H1 (cell line): ENCODE data around the gene TMED8. TPM values are rescaled to one million over a fixed set of nuclear protein-coding genes. Genes with fewer than 3 reads are reported as not detected.

Experiments
- CTCF ChIA-PET: fragments of 300-600 bp; sonication (Branson Sonifier 250); formaldehyde crosslinking; loops from one replicate; lab custom pipeline; 2021; ENCODE audit not compliant: partially characterized antibody; lab: Charles Lee
- POLR2A ChIA-PET: fragments of 300-600 bp; sonication (Branson Sonifier 250); formaldehyde crosslinking; loops from one replicate; lab custom pipeline; 2021; ENCODE audit warnings: inconsistent platforms; ENCODE audit not compliant: partially characterized antibody; lab: Charles Lee
- DNase-seq, 2 experiments: peaks; one replicate each; pipeline versions ENCODE4 v3.0.0 to v3.0.0-alpha.2; 2010 to 2022; ENCODE audit warnings: low spot score in 2 of 2, low read depth in 1 of 2, mixed read lengths in 1 of 2
- FAIRE-seq: peaks from 2 replicates; lab custom pipeline; 2011; peaks lifted over from hg19 to GRCh38; lab: Jason Lieb, UNC
- H2AFZ ChIP-seq: 2 replicates; pipeline ENCODE4 v1.8.1; 2012; ENCODE audit warnings: low read length, inconsistent platforms
- H2AK5ac ChIP-seq: 2 replicates; pipeline ENCODE4 v1.6.1; 2013; ENCODE audit warnings: low read depth, low read length
- H2BK120ac ChIP-seq: replicated peaks from 2 replicates; pipeline ENCODE3; 2013; ENCODE audit warnings: low read depth, low read length, inconsistent platforms
- H2BK12ac ChIP-seq: 2 replicates; pipeline ENCODE4 v1.6.1; 2013; ENCODE audit warnings: low read depth, low read length
- H2BK15ac ChIP-seq: 2 replicates; pipeline ENCODE4 v1.6.1; 2013; ENCODE audit warnings: low read length
- H2BK20ac ChIP-seq: 2 replicates; pipeline ENCODE4 v1.6.1; 2013; ENCODE audit warnings: low read length
- H2BK5ac ChIP-seq: 2 replicates; pipeline ENCODE4 v1.6.1; 2013; ENCODE audit warnings: low read depth, low read length
- H3K14ac ChIP-seq: 2 replicates; pipeline ENCODE4 v1.6.1; 2013; ENCODE audit warnings: inconsistent platforms; ENCODE audit not compliant: insufficient read length
- H3K18ac ChIP-seq: 2 replicates; pipeline ENCODE4 v1.6.1; 2013; ENCODE audit warnings: low read length; ENCODE audit errors: extremely low read depth
- H3K23ac ChIP-seq: 2 replicates; pipeline ENCODE4 v1.6.1; 2013; ENCODE audit warnings: inconsistent platforms; ENCODE audit not compliant: insufficient read length
- H3K23me2 ChIP-seq: 2 replicates; pipeline ENCODE4 v1.6.1; 2013; ENCODE audit warnings: low read depth, low read length
- H3K27ac ChIP-seq: 2 replicates; pipeline ENCODE4 v1.6.1; 2011; ENCODE audit warnings: low read depth, low read length, inconsistent platforms
- H3K27me3 ChIP-seq, 4 experiments: replicated peaks in 1 of 4; 1 replicate in 1 of 4; 2 replicates in 3 of 4; pipeline versions ENCODE4 v1.6.1 to v1.8.1; 2011 to 2013; ENCODE audit warnings: low read length in 3 of 4, mild to moderate bottlenecking in 3 of 4, inconsistent platforms in 2 of 4, mixed read lengths in 2 of 4, moderate library complexity in 1 of 4; ENCODE audit not compliant: control insufficient read depth in 3 of 4, insufficient read depth in 3 of 4; ENCODE audit errors: extremely low read depth in 1 of 4
- H3K36me3 ChIP-seq, 4 experiments: 2 replicates each; pipeline versions ENCODE4 v1.6.1 to v1.8.1; 2011 to 2013; ENCODE audit warnings: mild to moderate bottlenecking in 4 of 4, low read length in 3 of 4, moderate library complexity in 2 of 4, control low read depth in 1 of 4, inconsistent platforms in 1 of 4; ENCODE audit not compliant: insufficient read depth in 4 of 4, control insufficient read depth in 2 of 4
- H3K4ac ChIP-seq: replicated peaks from 2 replicates; pipeline ENCODE3; 2013; ENCODE audit warnings: low read length, low read depth, mixed read lengths, inconsistent platforms; ENCODE audit not compliant: insufficient read length
- H3K4me1 ChIP-seq, 4 experiments: replicated peaks in 1 of 4; 1 replicate in 1 of 4; 2 replicates in 3 of 4; pipeline versions ENCODE4 v1.6.1 to v1.8.1; 2011 to 2013; ENCODE audit warnings: low read length in 3 of 4, inconsistent platforms in 2 of 4, mixed read lengths in 1 of 4; ENCODE audit not compliant: insufficient read depth in 4 of 4, control insufficient read depth in 3 of 4
- H3K4me2 ChIP-seq, 2 experiments: 2 replicates each; pipeline versions ENCODE4 v1.6.1 to v1.8.1; 2011 to 2013; ENCODE audit warnings: low read depth in 2 of 2, low read length in 2 of 2, control low read depth in 1 of 2, inconsistent platforms in 1 of 2, mild to moderate bottlenecking in 1 of 2; ENCODE audit not compliant: insufficient read depth in 1 of 2
- H3K4me3 ChIP-seq, 4 experiments: fragments of 200-600, 300-600 bp in 1 of 4; sonication (generic), shearing (Covaris generic), sonication (Bioruptor Twin) in 1 of 4; 2 replicates each; pipeline versions ENCODE4 v1.5.1 to v1.8.1; 2011 to 2016; ENCODE audit warnings: low read length in 4 of 4, low read depth in 3 of 4, control low read depth in 2 of 4, inconsistent platforms in 2 of 4, mild to moderate bottlenecking in 2 of 4, mixed read lengths in 1 of 4, moderate library complexity in 1 of 4; ENCODE audit not compliant: insufficient read depth in 2 of 4; ENCODE audit errors: extremely low read depth in 1 of 4
- H3K56ac ChIP-seq: replicated peaks from 2 replicates; pipeline ENCODE3; 2013; ENCODE audit warnings: low read depth, mild to moderate bottlenecking, mixed read lengths, low read length, inconsistent platforms; ENCODE audit not compliant: insufficient read length
- H3K79me1 ChIP-seq: 2 replicates; pipeline ENCODE4 v1.6.1; 2013; ENCODE audit warnings: low read depth, low read length, control low read depth
- H3K79me2 ChIP-seq, 2 experiments: 2 replicates each; pipeline versions ENCODE4 v1.6.1 to v1.8.1; 2012 to 2013; ENCODE audit warnings: low read length in 2 of 2, mild to moderate bottlenecking in 2 of 2, inconsistent platforms in 1 of 2; ENCODE audit not compliant: insufficient read depth in 2 of 2, control insufficient read depth in 1 of 2
- H3K9ac ChIP-seq, 4 experiments: replicated peaks in 1 of 4; 1 replicate in 1 of 4; 2 replicates in 3 of 4; pipeline versions ENCODE4 v1.6.1 to v1.8.1; 2011 to 2013; ENCODE audit warnings: low read depth in 3 of 4, low read length in 3 of 4, control low read depth in 2 of 4, mild to moderate bottlenecking in 2 of 4, moderate library complexity in 2 of 4, inconsistent platforms in 1 of 4; ENCODE audit errors: extremely low read depth in 1 of 4
- H3K9me3 ChIP-seq, 2 experiments: 2 replicates each; pipeline versions ENCODE4 v1.6.1 to v1.8.1; 2012 to 2013; ENCODE audit warnings: mild to moderate bottlenecking in 2 of 2, moderate library complexity in 2 of 2, control low read depth in 1 of 2, inconsistent platforms in 1 of 2, low read depth in 1 of 2, low read length in 1 of 2, mixed read lengths in 1 of 2; ENCODE audit not compliant: insufficient read depth in 2 of 2
- H4K20me1 ChIP-seq, 2 experiments: replicated peaks in 1 of 2; 2 replicates each; pipeline versions ENCODE3 to v1.8.1; 2011 to 2013; ENCODE audit warnings: inconsistent platforms in 2 of 2, low read length in 2 of 2, mild to moderate bottlenecking in 1 of 2; ENCODE audit not compliant: insufficient read depth in 2 of 2, control insufficient read depth in 1 of 2
- H4K5ac ChIP-seq: 2 replicates; pipeline ENCODE4 v1.6.1; 2013; ENCODE audit warnings: low read length, low read depth, mixed read lengths, inconsistent platforms; ENCODE audit not compliant: insufficient read length
- H4K8ac ChIP-seq: 2 replicates; pipeline ENCODE4 v1.8.0; 2013; ENCODE audit warnings: mild to moderate bottlenecking, moderate library complexity, low read length, inconsistent platforms; ENCODE audit not compliant: insufficient read depth; ENCODE audit errors: extremely low read depth
- H4K91ac ChIP-seq: replicated peaks from 2 replicates; pipeline ENCODE3; 2013; ENCODE audit warnings: low read length, mixed read lengths, inconsistent platforms; ENCODE audit not compliant: insufficient read length
- BRCA1 ChIP-seq: IDR thresholded peaks from 2 replicates; pipeline ENCODE4 v1.6.1; 2012; ENCODE audit warnings: low read depth, low read length, improper control_type of control experiment
- CBX5 ChIP-seq: fragments of 300-800, 300-1000 bp; sonication (generic); IDR thresholded peaks from 2 replicates; pipeline ENCODE4 v1.7.1; 2016; ENCODE audit warnings: antibody characterized with exemption, low read length, low read depth
- CHD2 ChIP-seq: IDR thresholded peaks from 2 replicates; pipeline ENCODE4 v1.6.1; 2012; ENCODE audit warnings: low read length, improper control_type of control experiment
- EGR1 ChIP-seq: IDR thresholded peaks from 2 replicates; pipeline ENCODE4 v1.6.1; 2011; ENCODE audit warnings: low read depth, low read length, borderline replicate concordance
- EZH2 ChIP-seq: fragments of 200-600 bp; sonication (generic); IDR thresholded peaks from 2 replicates; pipeline ENCODE4 v1.7.1; 2012; ENCODE audit warnings: low read depth, mild to moderate bottlenecking, moderate library complexity, low read length, inconsistent platforms; ENCODE audit not compliant: severe bottlenecking
- GABPA ChIP-seq: IDR thresholded peaks from 2 replicates; pipeline ENCODE4 v1.6.1; 2011; ENCODE audit warnings: mild to moderate bottlenecking, low read length, moderate library complexity, borderline replicate concordance; ENCODE audit not compliant: insufficient read depth
- KDM4A ChIP-seq: IDR thresholded peaks from one replicate; pipeline ENCODE4 v1.7.1; 2012; ENCODE audit warnings: low read depth, mild to moderate bottlenecking, moderate library complexity, low read length, inconsistent platforms; ENCODE audit not compliant: severe bottlenecking
- NRF1 ChIP-seq: IDR thresholded peaks from 2 replicates; pipeline ENCODE4 v1.6.1; 2011; ENCODE audit warnings: mild to moderate bottlenecking, low read depth, low read length, improper control_type of control experiment
- WGBS, 2 experiments: shearing (Covaris generic) in 1 of 2; methylation state at CpG; one replicate each; pipeline versions ENCODE4 v1.1.6 to v1.1.7; 2013 to 2015; ENCODE audit warnings: low lambda C conversion rate in 2 of 2, mixed read lengths in 2 of 2, inconsistent platforms in 1 of 2, low coverage in 1 of 2, missing lambda C conversion rate in 1 of 2; ENCODE audit not compliant: insufficient replicate concordance in 2 of 2, insufficient coverage in 1 of 2, insufficient read length in 1 of 2; ENCODE audit errors: extremely low coverage in 1 of 2, missing lambda C conversion rate in 1 of 2; 5-methylcytosine and 5-hydroxymethylcytosine counted together
- polyA plus RNA-seq, 7 experiments: library from polyadenylated mRNA; depleted of rRNA in 3 of 7; stranded (reverse) in 5 of 7; unstranded in 2 of 7; fragments of >200 nt in 5 of 7; fragments of 200-250 nt in 2 of 7; gene quantifications; 1 replicate in 5 of 7; 2 replicates in 1 of 7; 4 replicates in 1 of 7; pipeline versions ENCODE4 v1.2.1 to v1.2.3, GENCODE V29; 2011 to 2013; ENCODE audit warnings: missing spikeins in 2 of 7, mixed read lengths in 2 of 7
- total RNA-seq: library from RNA; stranded (reverse); fragmentation: NEBNext Ultra II Directional; extraction: Animal tissue kit (Norgen Biotek cat#: 25700); gene quantifications from 2 replicates; pipeline ENCODE4 v1.2.1, GENCODE V29; 2021

TMED8 gene
- total and polyA plus RNA-seq, 2 of the 8 experiments (the other 6 are each of a cell fraction or from before 2014, with no cell fraction given): 5.5 to 13.4 TPM

GRCh38 chr14:77305696-77306095 lies 71.2 kb downstream of the TMED8 start:
- CTCF ChIA-PET: interaction anchor here (1.4 to 22.3 kb wide), 4 partner anchors 7 to 30 kb away, joined by 4 to 353 read pairs (median 17); no protein-coding TSS in a partner anchor
- no peak overlapping the region for H2AK5ac ChIP-seq
- H2BK15ac ChIP-seq: no peak overlapping the region
- no peak overlapping the region for H3K4ac ChIP-seq
- no peak overlapping the region for H3K4me2 ChIP-seq
- no peak overlapping the region for H4K8ac ChIP-seq
- H3K27me3 ChIP-seq: no peaks in the 10 kb centered on the region
- POLR2A ChIA-PET: interaction anchor here (2.3 kb wide), 1 partner anchor 16 kb away, joined by 7 read pairs; no protein-coding TSS in a partner anchor
- no peak overlapping the region for H3K4me3 ChIP-seq
- H3K27ac ChIP-seq: no peak overlapping the region
- no peak overlapping the region for H4K91ac ChIP-seq
- peaks cover 0 to 3% of the 10 kb centered on the region in 2 experiments for H4K20me1 ChIP-seq
- DNase-seq (no peak), FAIRE-seq (no peak)
- H3K18ac ChIP-seq: no peak overlapping the region
- H2BK12ac ChIP-seq: no peak overlapping the region
- H2AFZ ChIP-seq: no peak overlapping the region
- H2BK120ac ChIP-seq: no peak overlapping the region
- no peaks in the 10 kb centered on the region for H3K9me3 ChIP-seq
- H3K36me3 ChIP-seq: peaks cover 0 to 5% (median 0%) of the 10 kb centered on the region in 4 experiments; a peak in 3 of 8 replicates
- H3K9ac ChIP-seq: no peak overlapping the region
- no peak overlapping the region for H2BK5ac ChIP-seq
- no peaks in the 10 kb centered on the region for H3K23me2 ChIP-seq
- no peaks in the 10 kb centered on the region for H3K79me2 ChIP-seq
- no peak overlapping the region for H3K23ac ChIP-seq
- no peak overlapping the region for H4K5ac ChIP-seq
- H3K4me1 ChIP-seq: peaks cover 0 to 8% (median 1%) of the 10 kb centered on the region in 4 experiments; a peak in 2 of 7 replicates
- no peak overlapping the region for H3K14ac ChIP-seq
- WGBS, 2 experiments: 87% methylated on average over 4 of the region's 4 CpGs; no CpG with 5 or more reads in 1 of the 2 experiments
- H3K56ac ChIP-seq: no peak overlapping the region
- no peaks in the 10 kb centered on the region; the same call in 1 of the 2 replicates for H3K79me1 ChIP-seq
- no peak overlapping the region for H2BK20ac ChIP-seq
- TF ChIP-seq CHD2 (no peak), EZH2 (no peak), GABPA (no peak), BRCA1 (no peak), KDM4A (no peak), CBX5 (no peak), EGR1 (no peak), NRF1 (no peak)
